ENCODE measurements around the gene MRPL14.
A peak's percentile ranks its signal among the peaks of the same experiment; 100 is the strongest.

MRPL14 gene

DNA sequence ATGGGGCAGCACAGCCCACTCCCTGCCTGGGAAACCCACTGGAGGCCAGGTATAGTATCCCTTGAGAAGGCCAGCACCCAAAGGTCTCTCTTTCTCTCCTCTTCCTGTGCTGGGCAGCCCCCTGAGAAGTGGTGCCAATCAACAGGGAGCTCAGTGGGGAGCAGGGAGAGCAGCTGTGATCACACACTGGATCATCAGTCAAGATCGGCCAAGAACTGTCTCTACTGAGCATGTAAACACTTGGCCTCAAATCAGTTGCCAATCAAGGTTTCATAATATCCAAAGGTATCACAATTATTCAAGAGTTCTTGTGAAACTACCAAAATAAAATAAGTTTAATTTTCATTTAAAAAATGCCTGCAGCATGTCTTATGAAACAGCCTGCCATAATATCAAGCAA, 18.8 kb downstream of the MRPL14 start:
- DNase-seq (ENCODE audit: low read depth), result no peak
- TF ChIP-seq, protein P1, sequence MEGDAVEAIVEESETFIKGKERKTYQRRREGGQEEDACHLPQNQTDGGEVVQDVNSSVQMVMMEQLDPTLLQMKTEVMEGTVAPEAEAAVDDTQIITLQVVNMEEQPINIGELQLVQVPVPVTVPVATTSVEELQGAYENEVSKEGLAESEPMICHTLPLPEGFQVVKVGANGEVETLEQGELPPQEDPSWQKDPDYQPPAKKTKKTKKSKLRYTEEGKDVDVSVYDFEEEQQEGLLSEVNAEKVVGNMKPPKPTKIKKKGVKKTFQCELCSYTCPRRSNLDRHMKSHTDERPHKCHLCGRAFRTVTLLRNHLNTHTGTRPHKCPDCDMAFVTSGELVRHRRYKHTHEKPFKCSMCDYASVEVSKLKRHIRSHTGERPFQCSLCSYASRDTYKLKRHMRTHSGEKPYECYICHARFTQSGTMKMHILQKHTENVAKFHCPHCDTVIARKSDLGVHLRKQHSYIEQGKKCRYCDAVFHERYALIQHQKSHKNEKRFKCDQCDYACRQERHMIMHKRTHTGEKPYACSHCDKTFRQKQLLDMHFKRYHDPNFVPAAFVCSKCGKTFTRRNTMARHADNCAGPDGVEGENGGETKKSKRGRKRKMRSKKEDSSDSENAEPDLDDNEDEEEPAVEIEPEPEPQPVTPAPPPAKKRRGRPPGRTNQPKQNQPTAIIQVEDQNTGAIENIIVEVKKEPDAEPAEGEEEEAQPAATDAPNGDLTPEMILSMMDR (conservative IDR thresholded peaks at IDR 0.05; ENCODE audit: low read depth, low read length), result no peak
- no peak overlapping the region for H3K4me3 ChIP-seq (ENCODE audit: low read depth, low read length)

GRCh38 chr6:44107017-44107416, 20.2 kb downstream of the MRPL14 start:
- DNase-seq (ENCODE audit: low read depth), result peak; percentile 38
- no peak overlapping the region for H3K4me3 ChIP-seq (ENCODE audit: low read depth, low read length)
- TF ChIP-seq, protein P1 (conservative IDR thresholded peaks at IDR 0.05; ENCODE audit: low read depth, low read length), result no peak

- H3K4me3 ChIP-seq (ENCODE audit: low read depth, low read length), result no peak overlapping the region
- TF ChIP-seq, protein P1 (conservative IDR thresholded peaks at IDR 0.05; ENCODE audit: low read depth, low read length), result no peak
- DNase-seq (ENCODE audit: low read depth), result peak; percentile 39
Observed at GRCh38 chr6:44105993-44106740, 21.1 kb downstream of the MRPL14 start.

GRCh38 chr6:44105146-44105545, 22.1 kb downstream of the MRPL14 start:
- TF ChIP-seq, protein P1 (conservative IDR thresholded peaks at IDR 0.05; ENCODE audit: low read depth, low read length), result no peak
- peak; percentile 15 for DNase-seq (ENCODE audit: low read depth)
- no peak overlapping the region for H3K4me3 ChIP-seq (ENCODE audit: low read depth, low read length)

- H3K4me3 ChIP-seq (ENCODE audit: low read depth, low read length), result no peak overlapping the region
- TF ChIP-seq, protein P1 (conservative IDR thresholded peaks at IDR 0.05; ENCODE audit: low read depth, low read length), result no peak
- peak; percentile 20 for DNase-seq (ENCODE audit: low read depth)
Observed at GRCh38 chr6:44104481-44105021, 22.7 kb downstream of the MRPL14 start.

DNA sequence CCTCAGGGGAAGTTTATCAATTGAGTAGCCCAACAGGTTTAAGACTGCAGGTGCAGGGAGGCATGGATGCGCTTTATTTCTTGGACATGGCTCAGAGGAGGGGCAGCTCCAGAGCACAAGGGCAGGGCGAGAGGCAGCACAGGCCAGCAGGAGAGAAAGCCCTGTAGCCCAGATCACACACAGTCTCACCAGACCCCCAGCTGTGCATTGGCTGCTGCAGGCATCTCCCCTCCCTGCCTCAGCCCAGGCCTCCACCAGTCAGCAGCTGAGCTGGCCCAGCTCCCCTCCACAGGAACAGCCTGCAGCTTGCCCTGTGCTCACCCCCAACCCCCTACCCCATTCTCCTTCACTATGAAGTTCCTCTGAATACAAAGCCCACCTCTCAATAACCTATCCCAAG, 24.7 kb downstream of the MRPL14 start:
- peak; percentile 63 for DNase-seq (ENCODE audit: low read depth)
- H3K4me3 ChIP-seq (ENCODE audit: low read depth, low read length), result no peak overlapping the region
- TF ChIP-seq, protein P1 (conservative IDR thresholded peaks at IDR 0.05; ENCODE audit: low read depth, low read length), result no peak

DNA sequence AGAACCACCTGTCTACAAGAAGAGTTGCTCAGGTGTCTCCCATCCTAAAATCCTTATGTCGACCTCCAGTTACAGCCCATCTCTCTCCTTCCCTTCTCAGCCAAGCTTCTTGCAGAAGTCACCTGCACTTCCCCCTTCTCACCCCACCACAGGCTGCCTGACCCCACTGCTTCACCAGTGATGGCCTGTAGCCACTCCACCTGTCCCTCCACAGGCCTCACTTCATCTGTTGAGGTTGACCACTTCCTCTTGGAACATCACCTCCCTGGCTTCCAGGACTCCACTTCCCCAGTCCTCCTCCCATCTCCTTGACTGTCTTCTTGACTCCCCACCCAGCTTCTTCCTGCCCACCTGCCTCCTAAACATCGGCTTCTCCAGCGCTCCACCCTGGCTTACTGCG, 25.4 kb downstream of the MRPL14 start:
- TF ChIP-seq, protein P1 (conservative IDR thresholded peaks at IDR 0.05; ENCODE audit: low read depth, low read length), result no peak
- no peak for DNase-seq (ENCODE audit: low read depth)
- H3K4me3 ChIP-seq (ENCODE audit: low read depth, low read length), result no peak overlapping the region

All from choroid plexus epithelial cell (primary cell).